GM06990 (cell line): ENCODE results near the gene TET2.

Experiments
- DNase-seq: peaks from one replicate; pipeline ENCODE4 v3.0.0-alpha.2; 2011; ENCODE audit not compliant: insufficient read length; ENCODE audit errors: extremely low read depth
- H3K27me3 ChIP-seq: replicated peaks from 2 replicates; pipeline ENCODE4 v1.6.0; 2011; ENCODE audit warnings: low read length; ENCODE audit not compliant: control insufficient read depth, insufficient read depth
- H3K36me3 ChIP-seq: 2 replicates; pipeline ENCODE4 v1.5.1; 2011; ENCODE audit warnings: low read length; ENCODE audit not compliant: control insufficient read depth, insufficient read depth
- H3K4me3 ChIP-seq: replicated peaks from 2 replicates; pipeline ENCODE4 v1.5.1; 2011; ENCODE audit warnings: low read depth, mild to moderate bottlenecking, control low read depth, low read length
- TF ChIP-seq, protein P1 (sequence below): IDR thresholded peaks from 2 replicates; pipeline ENCODE4 v1.5.1; 2011; ENCODE audit warnings: low read length, control low read depth, mild to moderate bottlenecking, inconsistent platforms; ENCODE audit not compliant: insufficient read depth, poor library complexity, severe bottlenecking

TET2 gene

DNA sequence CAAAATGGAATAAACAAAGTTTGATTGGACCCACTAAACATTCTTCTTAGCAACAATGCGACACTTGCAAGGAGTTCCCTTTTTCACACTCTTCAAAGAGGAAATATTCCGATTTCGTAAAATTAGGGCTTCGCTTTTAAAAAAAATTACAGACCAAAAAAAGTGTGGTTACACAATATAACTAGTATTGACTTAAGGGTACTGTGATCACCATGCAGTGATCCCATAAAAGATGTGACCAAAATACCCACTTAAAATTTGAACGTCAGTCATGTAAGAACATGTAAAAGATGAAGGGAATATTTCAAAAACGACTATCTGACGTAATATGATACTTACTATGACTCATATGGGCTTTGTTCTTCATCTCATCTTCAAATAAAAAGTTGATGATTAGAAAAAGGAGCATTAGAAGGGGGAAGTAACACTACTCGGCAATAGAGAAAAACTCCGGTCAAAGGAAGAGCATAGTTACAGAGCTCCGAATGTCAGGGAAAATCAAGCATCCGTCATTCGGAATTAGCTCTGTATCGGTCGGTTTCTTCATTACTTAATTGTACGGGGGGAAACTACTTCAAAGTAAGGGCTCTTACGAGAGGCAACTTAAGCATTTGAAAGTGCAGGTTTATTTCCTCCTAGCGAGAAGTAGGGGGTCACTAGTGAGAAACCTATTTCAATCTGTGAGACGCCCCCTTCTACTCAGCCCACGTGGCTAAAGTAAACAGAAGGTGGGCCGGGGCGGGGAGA is 1.3 kb upstream of the TET2 start:
- H3K36me3 ChIP-seq: no peaks in the 10 kb centered on the region
- TF ChIP-seq, protein P1, sequence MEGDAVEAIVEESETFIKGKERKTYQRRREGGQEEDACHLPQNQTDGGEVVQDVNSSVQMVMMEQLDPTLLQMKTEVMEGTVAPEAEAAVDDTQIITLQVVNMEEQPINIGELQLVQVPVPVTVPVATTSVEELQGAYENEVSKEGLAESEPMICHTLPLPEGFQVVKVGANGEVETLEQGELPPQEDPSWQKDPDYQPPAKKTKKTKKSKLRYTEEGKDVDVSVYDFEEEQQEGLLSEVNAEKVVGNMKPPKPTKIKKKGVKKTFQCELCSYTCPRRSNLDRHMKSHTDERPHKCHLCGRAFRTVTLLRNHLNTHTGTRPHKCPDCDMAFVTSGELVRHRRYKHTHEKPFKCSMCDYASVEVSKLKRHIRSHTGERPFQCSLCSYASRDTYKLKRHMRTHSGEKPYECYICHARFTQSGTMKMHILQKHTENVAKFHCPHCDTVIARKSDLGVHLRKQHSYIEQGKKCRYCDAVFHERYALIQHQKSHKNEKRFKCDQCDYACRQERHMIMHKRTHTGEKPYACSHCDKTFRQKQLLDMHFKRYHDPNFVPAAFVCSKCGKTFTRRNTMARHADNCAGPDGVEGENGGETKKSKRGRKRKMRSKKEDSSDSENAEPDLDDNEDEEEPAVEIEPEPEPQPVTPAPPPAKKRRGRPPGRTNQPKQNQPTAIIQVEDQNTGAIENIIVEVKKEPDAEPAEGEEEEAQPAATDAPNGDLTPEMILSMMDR: no peak
- H3K27me3 ChIP-seq: no peaks in the 10 kb centered on the region
- DNase-seq: peak; percentile 64
- H3K4me3 ChIP-seq: peak overlapping the region; percentile 98

DNA sequence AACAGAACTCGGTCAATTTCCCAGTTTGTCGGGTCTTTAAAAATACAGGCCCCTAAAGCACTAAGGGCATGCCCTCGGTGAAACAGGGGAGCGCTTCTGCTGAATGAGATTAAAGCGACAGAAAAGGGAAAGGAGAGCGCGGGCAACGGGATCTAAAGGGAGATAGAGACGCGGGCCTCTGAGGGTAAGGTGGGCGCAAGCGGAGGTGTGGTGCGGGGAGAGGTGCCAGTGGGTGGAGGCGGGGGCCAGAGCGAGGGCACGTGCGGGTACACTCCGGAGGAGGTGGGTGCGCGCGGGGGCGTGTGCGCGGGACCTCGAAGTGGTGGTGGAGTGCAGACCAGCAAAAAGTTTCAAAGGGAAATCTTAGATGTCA is 787 bp upstream of the TET2 start:
- Histone ChIP-seq H3K27me3 (no peaks in the 10 kb centered on the region), H3K4me3 (peak overlapping the region; percentile 98), H3K36me3 (no peaks in the 10 kb centered on the region; the same call in none of the 2 replicates)
- TF ChIP-seq, protein P1: no peak
- peak; percentile 78 for DNase-seq

DNA sequence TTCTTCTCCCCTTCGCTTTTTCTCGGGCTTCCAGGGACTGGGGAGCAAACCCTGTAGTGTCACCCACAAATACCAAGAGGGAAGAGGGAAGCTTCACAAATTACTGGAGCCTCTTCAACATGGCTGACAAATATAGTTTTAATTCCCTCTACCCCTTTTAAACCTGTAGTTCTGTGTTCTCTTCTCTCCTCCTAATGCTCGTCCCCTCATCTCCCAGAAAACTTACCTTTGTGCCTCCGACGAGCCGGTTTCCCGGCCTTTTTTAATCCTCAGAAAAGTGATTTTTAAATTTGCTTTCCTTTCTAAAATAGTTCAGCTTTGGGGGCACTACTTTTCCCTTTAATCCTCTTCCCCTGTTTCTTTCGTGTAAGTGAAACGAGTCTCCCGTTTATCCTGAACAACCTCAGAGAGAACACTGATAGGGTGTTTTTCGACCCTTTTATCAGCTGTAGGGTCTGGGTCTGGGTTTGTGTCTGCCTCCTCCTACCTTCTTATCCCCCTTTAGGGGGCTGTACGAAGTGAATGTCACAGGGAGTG is 408 bp downstream of the TET2 start:
- H3K36me3 ChIP-seq: no peaks in the 10 kb centered on the region; the same call in none of the 2 replicates
- no peak for DNase-seq
- H3K27me3 ChIP-seq: no peaks in the 10 kb centered on the region
- H3K4me3 ChIP-seq: peak overlapping the region; percentile 98
- TF ChIP-seq, protein P1: no peak

DNA sequence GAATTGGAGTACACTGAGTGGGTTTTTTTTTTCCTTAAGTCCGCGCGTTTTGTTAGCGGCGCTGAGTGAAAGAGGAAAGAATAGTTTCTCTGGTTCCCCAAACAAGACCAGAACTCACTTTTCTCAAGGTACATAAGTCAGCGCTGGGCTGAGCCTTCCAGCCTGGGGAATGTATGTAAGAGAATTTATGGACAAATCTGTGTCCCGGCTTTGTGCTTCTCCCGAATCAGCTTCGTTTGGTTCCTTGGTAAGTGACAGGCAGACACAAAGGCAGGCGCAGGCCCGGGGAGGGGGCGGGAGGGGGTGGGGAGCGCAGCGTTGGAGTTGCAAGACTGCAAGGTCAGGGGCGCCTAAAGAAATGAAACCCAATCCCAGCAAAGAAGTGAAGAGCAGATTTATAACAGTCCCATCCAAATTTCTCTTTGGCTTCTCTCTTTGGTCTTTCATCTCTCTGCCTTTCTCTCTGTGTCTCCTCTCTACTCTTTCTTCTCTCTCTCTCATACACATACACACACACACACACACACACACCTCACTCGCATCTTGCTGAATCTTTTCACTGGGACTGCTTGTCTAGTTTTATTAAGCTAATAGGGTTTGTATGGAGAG is 981 bp downstream of the TET2 start:
- H3K36me3 ChIP-seq: no peaks in the 10 kb centered on the region; the same call in none of the 2 replicates
- peak overlapping the region; percentile 98 for H3K4me3 ChIP-seq
- DNase-seq: peak; percentile 77
- TF ChIP-seq, protein P1: no peak
- H3K27me3 ChIP-seq: no peaks in the 10 kb centered on the region

DNA sequence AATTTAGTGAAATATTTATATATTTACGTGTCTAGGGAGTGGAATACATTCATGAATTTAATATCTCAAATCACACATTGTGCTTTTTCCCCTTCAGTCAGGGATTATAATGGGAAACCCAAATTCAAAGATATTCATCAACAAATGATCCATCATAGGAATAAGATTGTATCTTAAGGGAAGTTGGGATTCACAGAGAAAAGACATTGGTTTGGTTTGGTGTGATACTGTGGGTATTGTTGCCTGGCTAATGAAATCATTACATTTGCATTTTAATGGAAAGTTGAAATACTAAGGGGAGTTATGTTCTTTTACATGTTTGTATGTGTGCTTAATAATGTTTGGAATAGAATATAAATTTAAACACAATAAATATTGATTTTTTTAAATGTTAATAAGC is 1.7 kb downstream of the TET2 start:
- no peak for DNase-seq
- peak overlapping the region; percentile 98 for H3K4me3 ChIP-seq
- no peaks in the 10 kb centered on the region; the same call in none of the 2 replicates for H3K36me3 ChIP-seq
- H3K27me3 ChIP-seq: no peaks in the 10 kb centered on the region
- TF ChIP-seq, protein P1: no peak
